A673 (cell line): ENCODE results near the gene SGCB. TPM values are rescaled to one million over a fixed set of nuclear protein-coding genes. Genes with fewer than 3 reads are reported as not detected.

Experiments used
- BruUV-seq: library from RNA; stranded (reverse); fragments of 400-500 nt; replicated peaks from 2 replicates; lab custom pipeline; 2021; lab: Mats Ljungman, UMichigan
- CTCF ChIA-PET: fragments of 300-600 bp; sonication (Branson Sonifier 250); formaldehyde crosslinking; loops from one replicate; lab custom pipeline; 2022; ENCODE audit warnings: antibody characterized with exemption; lab: Charles Lee
- POLR2A ChIA-PET: fragments of 300-600 bp; sonication (Branson Sonifier 250); formaldehyde crosslinking; loops from one replicate; lab custom pipeline; 2022; ENCODE audit warnings: antibody characterized with exemption; ENCODE audit not compliant: low non-redundant PET; lab: Charles Lee
- DNase-seq: peaks from one replicate; pipeline ENCODE4 v3.0.0-alpha.2; 2015; ENCODE audit warnings: low spot score
- H3K27ac ChIP-seq: fragments of 200-600 bp; sonication (generic); 2 replicates; pipeline ENCODE4 v1.5.1; 2016; ENCODE audit warnings: mixed run types, low read depth, mild to moderate bottlenecking, mixed read lengths, antibody characterized with exemption, low read length; ENCODE audit not compliant: poor library complexity, severe bottlenecking
- H3K27me3 ChIP-seq: fragments of 200-600 bp; sonication (generic); replicated peaks from 2 replicates; pipeline ENCODE4 v1.6.1; 2017; ENCODE audit warnings: mixed run types, low read depth, mild to moderate bottlenecking, mixed read lengths, antibody characterized with exemption, low read length; ENCODE audit not compliant: insufficient read depth, poor library complexity
- H3K36me3 ChIP-seq: fragments of 200-600 bp; sonication (generic); 2 replicates; pipeline ENCODE4 v1.6.1; 2016; ENCODE audit warnings: mixed run types, mild to moderate bottlenecking, mixed read lengths, antibody characterized with exemption, low read length; ENCODE audit not compliant: insufficient read depth, poor library complexity, severe bottlenecking
- H3K4me1 ChIP-seq: fragments of 200-600 bp; sonication (generic); 2 replicates; pipeline ENCODE4 v1.6.1; 2017; ENCODE audit warnings: mixed run types, mild to moderate bottlenecking, mixed read lengths, antibody characterized with exemption, low read length; ENCODE audit not compliant: insufficient read depth, poor library complexity, severe bottlenecking
- H3K4me3 ChIP-seq: fragments of 200-600 bp; sonication (generic); 2 replicates; pipeline ENCODE4 v1.5.1; 2016; ENCODE audit warnings: low read depth, mixed run types, mild to moderate bottlenecking, mixed read lengths, low read length; ENCODE audit not compliant: poor library complexity, severe bottlenecking
- H3K9me3 ChIP-seq: fragments of 200-600 bp; sonication (generic); 2 replicates; pipeline ENCODE4 v1.6.1; 2016; ENCODE audit warnings: mixed run types, low read depth, mild to moderate bottlenecking, mixed read lengths, antibody characterized with exemption, low read length; ENCODE audit not compliant: poor library complexity, severe bottlenecking
- CTCF ChIP-seq: fragments of 300-800, 200-600 bp; sonication (generic); conservative IDR thresholded peaks from 2 replicates; pipeline ENCODE4 v1.5.1; 2017; ENCODE audit warnings: low read depth, mild to moderate bottlenecking, antibody characterized with exemption, low read length, moderate library complexity, mixed read lengths
- EZH2 ChIP-seq: fragments of 200-600 bp; sonication (generic); IDR thresholded peaks from 2 replicates; pipeline ENCODE4 v1.6.1; 2017; ENCODE audit warnings: borderline replicate concordance, low read depth, mild to moderate bottlenecking, mixed read lengths, antibody characterized with exemption, low read length; ENCODE audit not compliant: poor library complexity, severe bottlenecking
- intact Hi-C: fragments of 100-400 bp; cut with micrococcal nuclease; formaldehyde crosslinking; loops from one replicate; pipeline ENCODE4 v1.10.0; 2022; ENCODE audit not compliant: unreplicated experiment
- total RNA-seq: library from RNA; stranded (reverse); gene quantifications from 2 replicates; pipeline ENCODE4 v1.2.3, GENCODE V29; 2021

SGCB gene
- total RNA-seq, 1 experiment from 2014 or later: 38.6 TPM

- ChIA-PET CTCF (no interaction called here), POLR2A (no interaction called here)
Observed at GRCh38 chr4:52014903-52015302, 23.2 kb downstream of the SGCB start.

GRCh38 chr4:52012651-52013050, 25.4 kb downstream of the SGCB start:
- H3K4me3 ChIP-seq: no peak overlapping the region
- BruUV-seq: no TSS peak
- no peak for DNase-seq
- H3K4me1 ChIP-seq: no peaks in the 10 kb centered on the region
- H3K27ac ChIP-seq: no peak overlapping the region
- no peaks in the 10 kb centered on the region for H3K9me3 ChIP-seq
- no peaks in the 10 kb centered on the region for H3K27me3 ChIP-seq
- no peaks in the 10 kb centered on the region for H3K36me3 ChIP-seq
- POLR2A ChIA-PET: no interaction called here
- CTCF ChIA-PET: no interaction called here
- TF ChIP-seq CTCF: no peak
- intact Hi-C loops: no loop called here

More at GRCh38 chr4:52014903-52015302, 23.2 kb downstream of the SGCB start:
- H3K36me3 ChIP-seq: no peaks in the 10 kb centered on the region
- intact Hi-C loops: loop anchor here (5.0 kb wide), 1 partner anchor 118 kb away; no protein-coding TSS in a partner anchor
- H3K4me1 ChIP-seq: no peaks in the 10 kb centered on the region
- no peak overlapping the region for H3K4me3 ChIP-seq
- H3K27ac ChIP-seq: no peak overlapping the region
- DNase-seq: no peak
- BruUV-seq: no TSS peak
- TF ChIP-seq EZH2: no peak
- TF ChIP-seq CTCF: no peak
- H3K9me3 ChIP-seq: no peaks in the 10 kb centered on the region
- H3K27me3 ChIP-seq: no peaks in the 10 kb centered on the region

- TF ChIP-seq CTCF (no peak), EZH2 (no peak)
- H3K9me3 ChIP-seq: no peaks in the 10 kb centered on the region
- H3K36me3 ChIP-seq: no peaks in the 10 kb centered on the region
- CTCF ChIA-PET: no interaction called here
- BruUV-seq: no TSS peak
- DNase-seq: no peak
- H3K4me1 ChIP-seq: no peaks in the 10 kb centered on the region
- intact Hi-C loops: no loop called here
- H3K27me3 ChIP-seq: no peaks in the 10 kb centered on the region
- H3K4me3 ChIP-seq: no peak overlapping the region
- no peak overlapping the region for H3K27ac ChIP-seq
- POLR2A ChIA-PET: no interaction called here
Observed at GRCh38 chr4:52010986-52011385, 27.1 kb downstream of the SGCB start.
